ENCODE measurements around the gene SERPING1.
A peak's percentile ranks its signal among the peaks of the same experiment; 100 is the strongest.
"Not testable (repeated sequence)": the region's sequence is repeated elsewhere in the genome, so short reads cannot be mapped to it uniquely, and the experiment has no call there.

Gene SERPING1

DNA sequence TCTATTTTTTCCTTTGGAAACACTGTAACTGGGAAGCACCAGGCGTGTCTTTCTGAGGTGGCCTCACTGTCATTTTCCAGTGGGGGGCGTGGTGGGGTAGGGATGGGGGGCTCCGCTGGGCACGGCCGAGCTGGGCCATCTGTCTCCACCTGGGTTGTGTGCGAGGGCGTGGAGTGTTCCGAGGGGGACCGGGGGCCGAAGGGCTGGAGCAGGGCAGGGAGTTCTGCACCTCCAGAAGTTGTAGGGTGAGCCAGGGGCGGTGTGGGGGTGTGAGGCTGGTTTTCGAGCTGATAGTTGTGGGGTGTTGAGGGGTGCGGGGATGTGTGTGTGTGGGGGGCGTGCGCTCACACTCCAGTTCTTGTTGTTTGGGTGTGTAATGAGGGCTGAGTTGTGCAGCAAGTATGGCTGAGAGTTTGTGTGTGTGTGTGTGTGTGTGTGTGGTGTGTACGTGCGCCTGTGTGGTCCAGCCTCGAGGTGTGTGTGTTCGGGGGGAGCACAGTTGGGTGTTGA, 41.4 kb downstream of the SERPING1 start:
- DNase-seq = no peak

DNA sequence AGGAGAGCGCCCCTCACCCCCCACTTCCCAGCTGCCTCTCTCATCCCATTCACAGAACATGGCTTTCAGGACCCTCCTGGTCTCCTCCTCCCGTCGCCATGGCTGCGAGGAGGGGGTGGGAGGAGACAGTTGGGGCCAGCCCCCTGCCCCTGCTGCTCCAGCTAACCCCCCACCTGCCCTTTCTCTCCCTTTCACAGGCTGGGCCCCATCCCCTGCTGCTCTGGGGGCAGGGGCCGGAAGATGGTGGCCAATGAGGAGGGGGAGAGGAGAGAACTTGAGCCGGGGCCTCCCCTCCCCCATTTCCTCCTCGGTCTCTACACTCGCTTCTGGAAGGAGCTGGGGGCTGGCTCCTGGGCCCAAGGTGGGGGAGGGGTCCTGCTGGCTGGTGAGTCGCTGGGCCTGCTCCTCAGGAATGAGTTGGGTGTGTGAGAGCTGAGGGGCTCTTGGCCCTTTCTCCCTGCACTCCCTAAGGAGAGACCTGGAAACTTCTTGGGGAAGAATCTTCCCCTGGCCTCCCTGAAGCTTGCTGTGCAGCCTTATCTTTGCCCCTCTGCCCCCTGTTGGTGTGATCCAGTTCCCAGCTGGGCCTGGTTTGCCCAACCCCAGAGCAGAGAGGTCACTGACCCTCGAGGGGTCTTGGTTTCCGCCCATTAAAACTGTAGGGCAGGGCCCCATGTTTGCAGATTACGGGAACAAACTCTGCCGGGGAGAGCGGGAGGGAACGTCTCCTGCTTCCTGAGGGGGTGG, 42.0 kb downstream of the SERPING1 start:
- DNase-seq = no peak

DNA sequence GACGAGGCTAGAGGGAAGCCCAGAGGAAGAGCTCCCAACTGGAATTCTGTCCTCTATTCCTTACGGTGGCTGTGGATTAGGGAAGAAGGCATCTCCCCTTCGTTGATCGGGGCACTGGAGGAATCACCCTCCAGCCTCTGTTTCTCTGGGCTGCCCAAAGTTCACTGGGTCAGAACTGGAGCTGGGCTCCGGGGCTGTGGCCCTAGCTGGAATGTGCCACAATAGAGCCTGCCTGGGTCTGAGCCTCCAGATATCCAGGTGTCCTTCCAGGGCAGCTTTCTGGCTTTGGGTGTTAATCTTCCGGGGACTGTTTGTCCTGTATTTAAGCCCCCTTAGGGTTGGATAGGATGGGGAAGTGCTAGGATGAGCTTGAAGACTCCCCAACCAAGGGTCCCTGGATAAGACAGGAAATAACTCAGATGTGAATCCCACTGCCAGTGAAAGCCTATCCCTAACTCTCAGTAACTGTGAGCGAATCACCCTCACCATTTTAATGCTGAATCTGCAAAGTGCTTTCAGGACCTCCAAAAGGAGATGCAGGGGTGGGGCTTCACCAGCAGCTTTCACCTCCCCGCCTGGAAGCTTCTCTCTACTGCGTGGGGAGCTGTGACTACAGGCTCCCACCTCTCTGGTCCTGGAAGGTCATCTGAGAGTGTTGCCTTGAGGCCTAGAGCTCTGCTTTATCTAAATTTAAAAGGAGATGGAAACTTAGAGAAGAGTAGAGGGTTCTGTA, 42.7 kb downstream of the SERPING1 start:
- no peak for DNase-seq

DNA sequence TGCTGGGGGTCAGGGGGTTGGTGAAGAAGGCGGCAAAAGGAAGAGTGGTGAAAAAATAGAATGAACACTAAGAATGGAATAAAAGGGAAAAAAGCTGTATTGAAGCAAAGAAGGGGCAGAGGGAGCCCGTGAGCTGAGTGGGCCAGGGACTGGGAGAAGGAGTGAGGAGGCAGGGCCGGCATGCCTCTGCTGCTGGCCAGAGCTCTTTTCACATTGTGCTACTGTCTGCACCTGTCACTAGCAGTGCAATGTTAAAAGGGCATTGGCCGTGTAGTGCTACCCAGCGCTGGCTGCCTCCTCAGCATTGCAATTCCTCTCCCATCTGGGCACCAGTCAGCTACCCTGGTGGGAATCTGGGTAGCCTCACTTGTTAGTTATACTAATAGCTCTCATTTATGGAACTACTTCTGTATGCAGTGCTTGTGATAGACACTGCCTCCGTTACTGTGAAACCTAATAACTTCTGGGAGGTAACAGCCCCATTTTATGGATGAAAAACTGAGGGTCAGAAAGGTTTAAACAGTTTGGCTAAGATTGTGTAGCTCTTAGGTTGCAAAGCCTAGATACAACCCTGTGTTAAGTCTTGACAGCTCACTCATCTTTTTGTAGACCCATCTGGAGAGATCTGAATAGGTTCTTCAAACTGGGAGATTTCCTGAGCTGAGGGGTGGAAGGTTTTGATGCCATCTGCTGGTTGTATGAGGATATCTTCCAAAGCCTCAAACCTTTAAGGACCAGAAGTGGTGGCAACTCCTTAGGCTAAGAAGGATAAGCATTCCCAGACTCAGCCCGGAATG, 43.7 kb downstream of the SERPING1 start:
- DNase-seq = no peak

DNA sequence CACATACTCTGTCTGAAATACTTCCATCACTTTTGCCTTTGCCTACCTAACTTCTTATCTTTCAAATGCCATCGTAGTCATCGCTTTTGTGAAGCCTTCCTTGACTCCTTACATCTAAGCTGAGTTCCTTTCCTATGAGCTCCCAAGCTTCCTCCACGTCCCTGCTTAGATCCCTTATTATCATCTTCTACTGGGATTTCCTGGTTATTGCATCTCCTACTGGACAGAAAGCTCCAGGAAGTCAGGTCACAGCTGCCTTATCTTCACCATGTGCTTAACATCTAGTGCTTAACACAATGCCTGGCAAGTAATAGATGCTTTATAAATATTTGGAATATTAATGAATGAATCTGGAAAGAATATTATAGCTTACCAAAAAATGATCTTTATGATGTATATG, 46.3 kb downstream of the SERPING1 start:
- no peak for DNase-seq

DNA sequence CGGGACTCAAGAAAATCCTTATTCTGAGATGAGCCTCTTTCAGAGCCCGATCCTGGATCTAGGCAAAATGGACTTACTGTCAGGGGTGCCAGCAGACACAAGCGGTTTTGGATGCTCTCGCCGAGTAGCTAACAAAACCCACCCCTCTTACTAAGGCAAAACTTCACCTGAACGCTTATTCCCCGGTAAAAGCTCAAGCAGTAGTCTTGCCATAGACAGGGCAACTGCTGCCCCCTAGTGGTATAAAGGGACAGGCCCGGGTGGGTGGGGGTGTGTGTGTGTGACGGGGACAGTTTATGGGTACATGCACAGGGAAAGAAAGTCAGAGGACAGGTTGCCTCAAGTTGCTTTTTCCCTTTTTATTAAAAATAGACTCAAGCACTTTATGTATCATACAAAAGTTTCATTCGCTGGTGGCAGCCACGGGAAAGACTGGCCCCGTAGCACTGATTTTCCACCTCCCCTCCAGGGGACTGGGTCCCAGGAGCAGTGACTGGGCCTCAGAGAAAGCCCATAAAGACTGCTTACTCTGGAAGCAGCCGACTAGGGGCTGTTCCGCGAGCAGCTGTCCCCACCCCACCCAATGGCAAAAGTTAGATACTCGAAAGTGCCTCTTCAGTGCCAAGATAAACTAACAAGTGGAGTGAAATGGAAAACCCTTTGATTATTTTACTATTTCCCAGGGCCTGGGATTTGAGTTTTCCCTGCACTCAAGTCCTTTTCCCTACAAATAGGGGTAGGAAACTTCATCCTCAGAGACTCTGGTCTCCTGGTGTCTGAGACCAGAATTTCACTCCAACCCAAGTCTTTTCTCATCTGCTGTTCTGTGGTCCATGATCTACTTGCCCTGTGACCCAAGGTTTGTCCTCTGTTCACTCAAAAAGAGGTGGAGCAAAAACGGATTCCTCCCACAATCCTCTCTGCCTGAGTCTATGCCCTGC, 47.5 kb downstream of the SERPING1 start:
- peak; percentile 92 for DNase-seq

DNA sequence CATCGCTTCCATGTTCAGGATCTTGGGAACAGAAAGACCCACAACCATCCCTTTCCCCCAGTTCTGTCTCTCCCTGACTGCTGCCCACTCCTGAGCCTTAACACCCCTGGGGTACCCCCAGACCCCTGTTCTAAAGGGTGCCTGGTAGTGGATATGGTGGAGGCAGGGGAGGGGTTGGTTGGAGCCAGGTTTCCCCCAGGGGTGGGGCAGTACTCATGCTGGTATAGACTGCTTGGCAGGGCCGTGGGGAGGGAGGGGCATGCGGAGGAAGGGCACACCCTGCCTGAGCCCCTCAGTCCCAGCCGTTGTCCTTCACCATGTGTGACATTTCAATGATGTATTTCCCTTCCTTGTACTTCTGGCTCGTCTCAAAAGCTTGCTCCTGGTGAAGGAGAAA, 48.2 kb downstream of the SERPING1 start:
- no peak for DNase-seq

DNA sequence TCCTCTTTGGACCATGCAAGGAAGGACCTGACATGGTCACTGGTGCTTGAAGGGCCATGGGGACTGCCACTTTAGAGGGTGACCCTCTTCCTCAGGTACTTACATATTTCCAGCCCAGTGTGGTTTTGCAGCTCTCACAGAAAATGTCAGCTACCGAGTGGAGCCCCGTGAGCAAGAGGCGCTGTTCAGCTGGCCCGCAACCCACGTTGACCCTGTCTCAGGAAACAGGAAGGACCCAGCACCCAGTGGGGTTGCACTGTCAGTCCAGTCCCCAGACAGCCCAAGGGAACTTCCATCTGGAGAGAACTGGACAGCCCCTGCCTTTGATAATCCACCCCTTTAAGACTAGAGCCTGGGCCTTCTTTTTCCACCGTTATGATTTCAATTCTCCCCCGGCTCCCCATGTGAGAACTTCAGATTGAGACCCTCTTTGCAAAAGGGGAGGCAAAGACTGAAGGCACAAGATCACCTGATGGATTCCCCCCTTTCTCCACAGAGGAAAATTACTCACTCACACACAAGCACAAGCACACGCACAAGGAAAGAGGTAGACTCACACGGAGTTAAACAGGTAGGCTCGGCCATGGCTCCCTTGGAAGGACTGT, 48.8 kb downstream of the SERPING1 start:
- no peak for DNase-seq

DNA sequence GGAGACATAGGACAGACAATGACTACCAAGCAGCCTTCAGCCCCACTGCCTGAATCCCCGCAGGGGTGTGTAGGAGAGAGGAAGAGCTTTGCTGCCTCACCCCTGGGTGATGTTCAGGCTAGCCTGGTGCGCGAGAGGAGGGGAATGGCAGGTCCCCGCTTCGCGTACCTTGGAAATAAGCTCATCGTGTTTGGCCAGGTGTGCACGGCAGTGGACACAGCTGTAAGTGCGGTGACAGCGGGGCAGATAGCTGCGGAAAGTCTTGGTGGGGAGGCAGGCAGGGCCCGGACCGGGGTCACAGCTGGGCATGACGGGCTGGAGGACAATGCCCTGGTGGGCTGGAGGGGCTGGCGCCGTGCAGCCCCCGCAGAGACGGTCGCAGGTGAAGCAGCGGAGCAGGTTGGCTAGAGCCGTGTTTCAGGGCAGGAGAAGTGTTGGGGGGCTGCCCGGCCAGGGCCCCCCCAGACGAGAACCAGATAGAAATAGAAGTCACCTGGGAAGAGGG, 49.4 kb downstream of the SERPING1 start:
- no peak for DNase-seq

DNA sequence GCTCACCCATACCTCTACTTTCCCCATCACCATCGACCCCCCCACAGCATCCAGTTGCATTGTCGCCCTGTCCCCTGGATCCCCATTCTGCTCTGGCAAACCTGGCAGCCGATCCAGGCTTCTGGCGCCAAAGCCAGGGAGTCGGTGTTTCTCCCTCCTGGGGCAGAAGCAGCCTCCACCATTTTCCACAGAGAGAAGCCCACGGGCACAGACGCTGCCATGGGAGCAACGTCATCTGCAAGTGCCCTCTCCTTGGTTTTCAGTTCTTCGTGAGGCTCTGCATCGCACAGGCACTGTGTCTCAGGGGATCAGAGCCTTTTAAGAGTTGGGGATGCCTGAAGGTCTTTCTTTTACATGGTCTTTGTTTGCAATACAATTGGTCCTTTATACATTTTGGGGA, 49.9 kb downstream of the SERPING1 start:
- DNase-seq = no peak

DNA sequence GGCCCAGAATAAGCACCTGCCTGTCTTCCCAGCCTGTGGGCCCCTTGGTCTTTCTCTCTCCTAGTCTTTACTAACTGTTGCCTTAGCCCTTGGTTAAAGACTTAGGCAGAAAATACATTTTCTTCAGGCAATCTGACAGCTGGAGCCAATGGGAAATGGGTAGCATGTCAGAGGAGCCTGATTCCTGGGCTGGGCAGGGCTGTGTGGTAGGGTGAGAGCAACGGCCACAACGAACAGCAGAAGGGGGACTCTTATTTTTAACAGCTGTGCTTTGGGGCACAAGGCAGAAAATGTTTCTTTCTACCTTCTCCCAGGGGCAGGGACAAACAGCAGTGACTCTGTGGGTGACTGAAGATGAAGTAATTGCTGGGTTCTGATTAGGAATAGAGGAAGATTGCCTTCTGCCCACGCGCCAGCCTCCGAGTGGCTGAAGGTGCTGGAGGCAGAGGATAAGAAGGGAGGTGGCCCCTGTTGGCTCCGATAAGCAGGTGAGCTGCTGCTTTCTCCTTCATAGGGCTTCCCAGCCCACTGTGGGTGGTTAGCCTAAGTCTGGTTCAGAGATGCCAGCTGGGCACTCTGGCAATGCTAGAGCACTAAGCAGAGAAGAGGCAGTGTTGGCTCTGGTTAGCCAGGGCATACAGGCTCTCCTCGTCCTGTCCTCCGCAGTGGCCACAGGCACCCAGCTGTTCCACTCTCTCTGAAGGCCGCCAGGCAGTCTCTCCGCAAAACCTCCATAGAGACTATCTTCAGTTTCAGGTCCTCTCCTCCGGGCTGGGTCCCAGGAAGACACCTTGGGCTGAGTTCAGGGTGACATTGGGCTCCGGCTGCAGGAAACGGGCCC, 50.7 kb downstream of the SERPING1 start:
- no peak for DNase-seq

DNA sequence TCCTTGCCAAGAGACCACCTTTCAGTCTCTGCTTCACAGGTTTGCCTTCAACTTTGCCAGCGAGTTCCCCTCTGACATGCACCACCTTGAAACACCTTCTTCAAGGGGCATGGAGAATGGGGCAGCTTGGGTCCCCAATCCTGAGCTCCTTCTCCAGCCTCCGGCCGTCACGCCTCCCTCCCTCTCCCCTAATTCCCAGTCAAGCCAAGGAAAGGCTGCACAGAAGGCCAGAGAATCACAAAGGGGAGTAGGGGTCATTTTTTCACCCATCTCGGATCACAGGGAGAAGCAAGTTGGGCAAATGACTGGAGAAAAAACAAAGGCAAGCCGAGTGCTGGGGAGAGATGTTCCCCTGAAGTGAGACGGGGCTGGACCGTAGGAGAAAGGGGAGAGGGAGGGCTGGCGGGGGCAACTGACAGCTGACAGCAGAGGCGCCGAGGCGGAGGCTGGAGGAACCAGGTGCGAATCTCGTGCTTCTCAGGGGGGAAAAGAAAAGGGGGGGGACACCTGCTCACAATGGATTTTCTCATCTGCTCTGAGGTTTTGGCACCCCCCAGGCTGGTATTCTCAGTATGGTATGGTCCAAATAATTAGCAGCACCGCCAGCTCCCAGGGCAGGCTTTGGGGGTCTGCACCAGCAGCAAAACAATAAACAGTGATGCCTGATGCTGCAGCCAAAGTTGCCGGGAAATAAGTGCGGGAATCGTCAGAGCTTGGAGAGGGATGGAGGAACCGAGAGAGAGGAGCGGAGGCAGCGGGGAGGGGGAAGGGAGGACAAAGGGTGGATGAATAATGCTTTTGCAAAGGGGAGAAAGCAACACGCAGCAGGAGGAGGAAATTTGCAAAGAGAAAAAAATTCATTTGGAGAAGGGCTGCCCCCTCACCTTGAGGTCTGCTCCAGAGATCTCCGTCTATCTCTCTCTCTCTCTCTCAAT, 51.6 kb downstream of the SERPING1 start:
- no peak for DNase-seq

DNA sequence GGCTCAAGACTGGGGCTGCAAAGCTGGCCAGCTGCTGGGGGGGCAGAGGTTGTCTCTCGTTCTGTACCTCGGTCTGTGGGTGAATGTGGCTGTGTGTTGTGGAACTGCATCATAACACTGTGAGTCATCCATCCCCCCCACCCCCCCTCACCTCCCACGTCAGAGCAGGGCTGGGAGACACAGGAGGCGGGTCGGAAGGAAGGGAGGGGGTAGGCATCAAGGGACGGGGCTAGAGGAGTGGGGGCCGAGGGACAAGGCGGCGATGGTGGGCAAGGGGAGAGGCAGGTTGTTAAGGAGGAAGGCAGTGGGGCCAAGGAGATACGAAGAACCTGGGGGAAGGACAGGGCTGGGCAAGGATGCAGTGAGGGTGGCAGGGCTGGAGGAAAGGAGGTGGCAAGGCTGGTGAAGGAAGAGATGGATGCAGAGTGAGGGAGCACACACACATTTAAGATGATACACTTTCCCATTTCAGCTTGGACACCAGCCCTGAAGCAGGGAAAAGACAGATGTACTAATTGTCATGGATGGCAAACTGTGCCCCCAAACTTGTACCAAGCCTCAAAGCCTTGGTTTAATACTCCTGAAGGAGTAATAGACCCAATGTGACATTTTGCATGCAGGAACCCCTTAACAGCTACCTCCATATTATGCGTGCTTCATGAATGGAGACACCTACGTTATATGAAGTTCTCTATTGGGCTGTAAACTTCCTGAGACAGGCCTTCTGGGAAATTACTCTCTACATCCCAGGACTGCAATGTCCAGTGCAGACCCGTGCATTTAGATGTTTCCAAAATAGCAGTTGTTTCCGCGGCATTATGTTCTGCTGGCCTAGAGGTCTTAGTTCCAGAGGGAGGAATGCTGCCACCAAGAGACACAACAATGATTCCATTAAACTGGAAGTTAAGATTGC, 52.6 kb downstream of the SERPING1 start, which contains the start of gene YPEL4:
Gene YPEL4 (minus strand): TSS at position 87 of the 913 bp plus-strand sequence. CDS start 2,805 bp downstream, outside the sequence.
- DNase-seq = peak; percentile 51

DNA sequence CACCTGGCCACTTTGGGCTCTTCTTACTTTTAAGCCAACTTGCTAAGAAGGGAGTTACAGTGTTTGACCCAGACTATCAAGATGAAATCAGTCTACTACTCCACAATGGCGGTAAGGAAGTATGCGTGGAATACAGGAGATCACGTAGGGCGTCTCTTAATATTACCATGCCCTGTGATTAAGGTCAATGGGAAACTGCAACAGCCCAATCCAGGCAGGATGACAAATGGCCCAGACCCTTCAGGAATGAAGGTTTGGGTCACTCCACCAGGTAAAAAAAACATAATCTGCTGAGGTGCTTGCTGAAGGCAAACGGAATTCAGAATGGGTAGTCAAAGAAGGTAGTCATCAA, 53.2 kb downstream of the SERPING1 start:
- DNase-seq = no peak

DNA sequence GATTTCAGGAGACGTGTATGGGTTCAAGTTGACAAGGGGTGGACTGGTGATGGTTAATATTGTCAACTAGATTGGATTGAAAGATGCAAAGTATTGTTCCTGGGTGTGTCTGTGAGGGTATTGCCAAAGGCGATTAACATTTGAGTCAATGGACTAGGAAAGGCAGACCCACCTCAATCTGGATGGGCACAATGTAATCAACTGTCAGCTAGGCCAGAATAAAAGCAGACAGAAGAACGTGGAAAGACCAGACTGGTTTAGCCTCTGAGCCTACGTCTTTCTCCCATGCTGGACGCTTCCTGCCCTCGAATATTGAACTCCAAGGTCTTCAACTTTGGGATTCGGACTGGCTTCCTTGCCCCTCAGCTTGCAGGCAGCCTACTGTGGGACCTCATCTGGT, 53.9 kb downstream of the SERPING1 start:
- DNase-seq = no peak

DNA sequence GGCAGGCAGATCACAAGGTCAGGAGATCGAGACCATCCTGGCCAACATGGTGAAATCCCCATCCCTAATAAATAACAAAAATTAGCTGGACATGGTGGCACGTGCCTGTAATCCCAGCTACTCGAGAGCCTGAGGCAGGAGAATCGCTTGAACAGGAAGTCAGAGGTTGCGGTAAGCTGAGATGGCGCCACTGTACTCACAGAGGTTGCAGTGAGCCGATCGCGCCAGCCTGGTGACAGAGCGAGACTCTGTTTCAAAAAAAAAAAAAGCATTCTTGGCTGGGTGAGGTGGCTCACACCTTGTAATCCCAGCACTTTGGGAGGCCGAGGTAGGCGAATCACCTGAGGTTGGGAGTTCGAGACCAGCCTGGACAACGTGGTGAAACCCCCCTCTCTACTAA, 54.7 kb downstream of the SERPING1 start:
- DNase-seq = not testable (repeated sequence)

DNA sequence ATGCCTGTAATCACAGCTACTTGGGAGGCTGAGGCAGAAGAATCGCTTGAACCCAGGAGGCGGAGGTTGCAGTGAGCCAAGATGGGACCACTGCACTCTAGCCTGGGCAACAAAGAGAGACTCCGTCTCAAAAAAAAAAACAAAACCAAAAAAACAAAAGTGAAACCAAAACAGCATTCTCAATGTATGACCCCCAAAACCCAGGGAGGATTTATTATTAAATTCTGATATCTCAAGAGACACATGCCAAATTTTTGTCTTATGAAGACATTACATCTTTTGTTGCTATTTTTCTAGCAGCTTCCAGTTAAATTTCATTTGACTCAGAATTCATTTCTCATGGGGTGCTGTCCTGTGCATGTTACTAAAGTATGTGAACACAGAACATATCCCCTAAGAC, 55.2 kb downstream of the SERPING1 start:
- DNase-seq = no peak

DNA sequence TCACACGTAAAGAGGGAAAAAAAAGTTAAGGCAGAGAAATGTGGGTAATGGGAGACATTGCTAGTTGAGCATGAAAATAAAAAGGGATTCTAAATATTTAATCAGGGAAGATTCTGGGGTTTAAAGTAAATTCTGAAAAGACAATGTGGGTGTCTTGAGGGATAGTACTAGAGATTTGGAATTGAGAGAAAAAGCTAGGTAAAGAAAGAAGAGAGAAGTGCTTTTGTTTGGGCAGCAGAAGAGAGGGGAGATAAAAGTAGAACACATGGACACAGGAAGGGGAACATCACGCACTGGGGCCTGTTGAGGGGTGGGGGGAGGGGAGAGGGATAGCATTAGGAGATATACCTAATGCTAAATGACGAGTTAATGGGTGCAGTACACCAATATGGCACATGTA, 55.7 kb downstream of the SERPING1 start:
- no peak for DNase-seq

DNA sequence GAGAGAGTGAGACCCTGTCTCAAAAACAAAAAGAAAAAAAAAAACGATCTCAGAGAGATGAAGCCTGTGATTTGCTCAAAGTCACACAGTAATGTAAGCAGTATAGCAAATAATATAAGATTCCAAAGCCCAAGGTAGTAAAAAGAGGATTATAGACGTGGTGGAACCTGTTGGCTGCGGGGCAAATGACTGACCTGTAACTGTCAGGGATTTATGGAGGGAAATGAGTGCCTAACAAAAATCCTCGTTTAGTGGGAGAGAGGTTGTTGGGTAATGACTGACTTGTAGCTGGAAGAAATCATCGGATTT, 59.4 kb downstream of the SERPING1 start:
- DNase-seq = no peak

All from activated CD4-positive, alpha-beta T cell treated with anti-CD3 and anti-CD28 coated beads for 48 hours (primary cell).